Measurements from ENCODE around the gene CLCN6. TPM values are rescaled to one million over a fixed set of nuclear protein-coding genes. Genes with fewer than 3 reads are reported as not detected.

Gene CLCN6
- total and polyA plus RNA-seq, 2 of the 13 experiments (the other 11 are each of a cell fraction or from before 2014, with no cell fraction given), result 14.9 to 19.3 TPM

DNA sequence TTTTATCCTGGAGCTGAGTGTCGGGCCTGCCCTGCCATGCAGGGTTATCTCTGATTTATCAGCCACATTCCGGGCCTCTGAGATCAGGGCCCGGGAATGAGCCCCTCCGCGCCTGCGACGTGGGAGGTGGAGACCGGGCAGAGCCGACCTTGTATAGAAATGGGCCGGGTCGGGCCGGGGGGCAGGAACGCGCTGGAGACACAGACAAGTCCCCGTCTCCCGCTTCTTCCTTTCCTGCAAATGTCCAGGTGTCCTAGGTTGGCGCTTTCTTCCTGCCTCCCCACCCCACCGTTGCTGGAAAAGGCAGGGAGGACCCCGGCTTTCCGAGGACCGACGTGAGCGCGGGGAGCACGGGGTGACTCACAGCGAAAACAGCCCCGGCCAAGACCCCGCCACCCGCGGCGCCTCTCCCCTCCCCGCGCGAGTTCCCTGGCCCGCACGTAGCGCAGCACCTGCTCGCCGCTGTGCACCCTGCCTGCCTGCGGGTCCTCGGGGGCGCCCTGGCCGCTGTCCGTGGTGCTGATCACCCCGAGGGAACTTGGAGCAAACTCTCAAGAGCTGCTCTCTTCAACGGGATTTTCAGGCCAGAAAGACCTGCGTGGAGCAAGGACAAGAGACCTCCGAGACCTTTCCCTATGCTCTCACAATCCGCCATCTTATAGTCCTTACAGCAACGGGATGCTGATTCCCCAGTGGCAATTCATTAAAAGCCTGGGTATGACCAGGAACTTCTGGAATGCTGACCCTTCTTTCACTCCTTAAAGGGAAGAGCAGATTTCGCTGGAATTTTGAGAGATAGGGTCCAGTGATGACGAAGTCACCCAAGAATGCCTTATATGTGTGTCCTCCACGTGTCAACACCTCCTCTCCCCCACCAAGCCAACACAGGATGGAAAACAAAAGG lies 53.2 kb downstream of the CLCN6 start (continued):
- TF ChIP-seq, protein P1, sequence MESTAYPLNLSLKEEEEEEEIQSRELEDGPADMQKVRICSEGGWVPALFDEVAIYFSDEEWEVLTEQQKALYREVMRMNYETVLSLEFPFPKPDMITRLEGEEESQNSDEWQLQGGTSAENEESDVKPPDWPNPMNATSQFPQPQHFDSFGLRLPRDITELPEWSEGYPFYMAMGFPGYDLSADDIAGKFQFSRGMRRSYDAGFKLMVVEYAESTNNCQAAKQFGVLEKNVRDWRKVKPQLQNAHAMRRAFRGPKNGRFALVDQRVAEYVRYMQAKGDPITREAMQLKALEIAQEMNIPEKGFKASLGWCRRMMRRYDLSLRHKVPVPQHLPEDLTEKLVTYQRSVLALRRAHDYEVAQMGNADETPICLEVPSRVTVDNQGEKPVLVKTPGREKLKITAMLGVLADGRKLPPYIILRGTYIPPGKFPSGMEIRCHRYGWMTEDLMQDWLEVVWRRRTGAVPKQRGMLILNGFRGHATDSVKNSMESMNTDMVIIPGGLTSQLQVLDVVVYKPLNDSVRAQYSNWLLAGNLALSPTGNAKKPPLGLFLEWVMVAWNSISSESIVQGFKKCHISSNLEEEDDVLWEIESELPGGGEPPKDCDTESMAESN (CRISPR knock-in tag; conservative IDR thresholded peaks at IDR 0.05), result peak; percentile 98
- TF ChIP-seq, protein P2, sequence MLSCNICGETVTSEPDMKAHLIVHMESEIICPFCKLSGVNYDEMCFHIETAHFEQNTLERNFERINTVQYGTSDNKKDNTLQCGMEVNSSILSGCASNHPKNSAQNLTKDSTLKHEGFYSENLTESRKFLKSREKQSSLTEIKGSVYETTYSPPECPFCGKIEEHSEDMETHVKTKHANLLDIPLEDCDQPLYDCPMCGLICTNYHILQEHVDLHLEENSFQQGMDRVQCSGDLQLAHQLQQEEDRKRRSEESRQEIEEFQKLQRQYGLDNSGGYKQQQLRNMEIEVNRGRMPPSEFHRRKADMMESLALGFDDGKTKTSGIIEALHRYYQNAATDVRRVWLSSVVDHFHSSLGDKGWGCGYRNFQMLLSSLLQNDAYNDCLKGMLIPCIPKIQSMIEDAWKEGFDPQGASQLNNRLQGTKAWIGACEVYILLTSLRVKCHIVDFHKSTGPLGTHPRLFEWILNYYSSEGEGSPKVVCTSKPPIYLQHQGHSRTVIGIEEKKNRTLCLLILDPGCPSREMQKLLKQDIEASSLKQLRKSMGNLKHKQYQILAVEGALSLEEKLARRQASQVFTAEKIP (CRISPR knock-in tag; IDR thresholded peaks at IDR 0.05; ENCODE audit: borderline replicate concordance), result no peak
- TF ChIP-seq, protein P3, sequence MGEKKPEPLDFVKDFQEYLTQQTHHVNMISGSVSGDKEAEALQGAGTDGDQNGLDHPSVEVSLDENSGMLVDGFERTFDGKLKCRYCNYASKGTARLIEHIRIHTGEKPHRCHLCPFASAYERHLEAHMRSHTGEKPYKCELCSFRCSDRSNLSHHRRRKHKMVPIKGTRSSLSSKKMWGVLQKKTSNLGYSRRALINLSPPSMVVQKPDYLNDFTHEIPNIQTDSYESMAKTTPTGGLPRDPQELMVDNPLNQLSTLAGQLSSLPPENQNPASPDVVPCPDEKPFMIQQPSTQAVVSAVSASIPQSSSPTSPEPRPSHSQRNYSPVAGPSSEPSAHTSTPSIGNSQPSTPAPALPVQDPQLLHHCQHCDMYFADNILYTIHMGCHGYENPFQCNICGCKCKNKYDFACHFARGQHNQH (CRISPR knock-in tag; IDR thresholded peaks at IDR 0.05), result peak; percentile 91
- TF ChIP-seq, protein P4, sequence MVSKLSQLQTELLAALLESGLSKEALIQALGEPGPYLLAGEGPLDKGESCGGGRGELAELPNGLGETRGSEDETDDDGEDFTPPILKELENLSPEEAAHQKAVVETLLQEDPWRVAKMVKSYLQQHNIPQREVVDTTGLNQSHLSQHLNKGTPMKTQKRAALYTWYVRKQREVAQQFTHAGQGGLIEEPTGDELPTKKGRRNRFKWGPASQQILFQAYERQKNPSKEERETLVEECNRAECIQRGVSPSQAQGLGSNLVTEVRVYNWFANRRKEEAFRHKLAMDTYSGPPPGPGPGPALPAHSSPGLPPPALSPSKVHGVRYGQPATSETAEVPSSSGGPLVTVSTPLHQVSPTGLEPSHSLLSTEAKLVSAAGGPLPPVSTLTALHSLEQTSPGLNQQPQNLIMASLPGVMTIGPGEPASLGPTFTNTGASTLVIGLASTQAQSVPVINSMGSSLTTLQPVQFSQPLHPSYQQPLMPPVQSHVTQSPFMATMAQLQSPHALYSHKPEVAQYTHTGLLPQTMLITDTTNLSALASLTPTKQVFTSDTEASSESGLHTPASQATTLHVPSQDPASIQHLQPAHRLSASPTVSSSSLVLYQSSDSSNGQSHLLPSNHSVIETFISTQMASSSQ (IDR thresholded peaks at IDR 0.05; ENCODE audit: low read depth), result no peak
- TF ChIP-seq, protein P4 (CRISPR knock-in tag; IDR thresholded peaks at IDR 0.05; ENCODE audit: borderline replicate concordance), result no peak
- TF ChIP-seq ZNF777 (CRISPR knock-in tag; IDR thresholded peaks at IDR 0.05), result peak; percentile 76
- peak; percentile 97 for TF ChIP-seq PRMT3 (CRISPR knock-in tag; IDR thresholded peaks at IDR 0.05; ENCODE audit: borderline replicate concordance, low read depth)
- TF ChIP-seq ARHGAP35 (CRISPR knock-in tag; IDR thresholded peaks at IDR 0.05; ENCODE audit: borderline replicate concordance), result peak; percentile 96; the same call in 1 of the 2 replicates
- TF ChIP-seq FLYWCH1 (CRISPR knock-in tag; IDR thresholded peaks at IDR 0.05), result peak; percentile 20; the same call in 1 of the 2 replicates
- TF ChIP-seq, protein P5, sequence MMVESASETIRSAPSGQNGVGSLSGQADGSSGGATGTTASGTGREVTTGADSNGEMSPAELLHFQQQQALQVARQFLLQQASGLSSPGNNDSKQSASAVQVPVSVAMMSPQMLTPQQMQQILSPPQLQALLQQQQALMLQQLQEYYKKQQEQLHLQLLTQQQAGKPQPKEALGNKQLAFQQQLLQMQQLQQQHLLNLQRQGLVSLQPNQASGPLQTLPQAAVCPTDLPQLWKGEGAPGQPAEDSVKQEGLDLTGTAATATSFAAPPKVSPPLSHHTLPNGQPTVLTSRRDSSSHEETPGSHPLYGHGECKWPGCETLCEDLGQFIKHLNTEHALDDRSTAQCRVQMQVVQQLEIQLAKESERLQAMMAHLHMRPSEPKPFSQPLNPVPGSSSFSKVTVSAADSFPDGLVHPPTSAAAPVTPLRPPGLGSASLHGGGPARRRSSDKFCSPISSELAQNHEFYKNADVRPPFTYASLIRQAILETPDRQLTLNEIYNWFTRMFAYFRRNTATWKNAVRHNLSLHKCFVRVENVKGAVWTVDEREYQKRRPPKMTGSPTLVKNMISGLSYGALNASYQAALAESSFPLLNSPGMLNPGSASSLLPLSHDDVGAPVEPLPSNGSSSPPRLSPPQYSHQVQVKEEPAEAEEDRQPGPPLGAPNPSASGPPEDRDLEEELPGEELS (CRISPR knock-in tag; IDR thresholded peaks at IDR 0.05), result peak; percentile 67; the same call in 1 of the 2 replicates
- TF ChIP-seq POGZ (CRISPR knock-in tag; IDR thresholded peaks at IDR 0.05), result no peak
- TF ChIP-seq ZNF616 (CRISPR knock-in tag; IDR thresholded peaks at IDR 0.05; ENCODE audit: low read depth), result 0 out of 2 replicates have a peak, but pooled peaks have one; percentile 87
- TF ChIP-seq, protein P6, sequence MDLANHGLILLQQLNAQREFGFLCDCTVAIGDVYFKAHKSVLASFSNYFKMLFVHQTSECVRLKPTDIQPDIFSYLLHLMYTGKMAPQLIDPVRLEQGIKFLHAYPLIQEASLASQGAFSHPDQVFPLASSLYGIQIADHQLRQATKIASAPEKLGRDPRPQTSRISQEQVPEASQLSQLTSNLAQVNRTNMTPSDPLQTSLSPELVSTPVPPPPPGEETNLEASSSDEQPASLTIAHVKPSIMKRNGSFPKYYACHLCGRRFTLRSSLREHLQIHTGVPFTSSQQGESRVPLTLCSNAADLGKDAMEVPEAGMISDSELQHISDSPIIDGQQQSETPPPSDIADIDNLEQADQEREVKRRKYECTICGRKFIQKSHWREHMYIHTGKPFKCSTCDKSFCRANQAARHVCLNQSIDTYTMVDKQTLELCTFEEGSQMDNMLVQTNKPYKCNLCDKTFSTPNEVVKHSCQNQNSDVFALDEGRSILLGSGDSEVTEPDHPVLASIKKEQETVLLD (CRISPR knock-in tag; IDR thresholded peaks at IDR 0.05; ENCODE audit: low read depth), result peak; percentile 79
- TF ChIP-seq HOXA5 (CRISPR knock-in tag; IDR thresholded peaks at IDR 0.05), result peak; percentile 99

Measured in HepG2 (cell line).